GM12872 (cell line): Measurements from ENCODE around the gene SPG7.

Source experiments
- TF ChIP-seq, protein P1 (sequence below): IDR thresholded peaks from 3 replicates; pipeline ENCODE4 v1.5.1; 2011; ENCODE audit warnings: low read depth, mild to moderate bottlenecking, low read length, moderate library complexity; ENCODE audit not compliant: insufficient read depth

SPG7 gene

DNA sequence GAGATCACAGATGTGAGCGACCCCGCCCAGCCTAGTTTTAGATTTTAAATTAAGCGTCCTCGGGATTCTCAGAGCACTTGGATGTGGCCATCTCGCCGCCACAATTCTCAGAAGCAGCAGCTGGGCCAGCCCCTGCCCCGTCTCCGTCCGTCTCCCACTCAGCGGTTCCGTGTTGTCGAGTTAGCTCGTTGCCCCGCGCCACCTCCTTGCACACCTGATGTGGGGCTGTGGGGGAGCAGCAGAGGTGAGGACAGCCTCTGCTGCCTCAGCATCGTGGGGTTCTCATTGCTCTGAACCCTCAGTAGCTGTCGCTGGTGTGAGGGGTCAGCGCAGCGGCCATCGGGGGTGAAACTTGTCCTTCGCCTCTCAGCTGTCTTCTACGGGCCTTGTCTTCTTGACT, 44.1 kb downstream of the SPG7 start:
- TF ChIP-seq, protein P1, sequence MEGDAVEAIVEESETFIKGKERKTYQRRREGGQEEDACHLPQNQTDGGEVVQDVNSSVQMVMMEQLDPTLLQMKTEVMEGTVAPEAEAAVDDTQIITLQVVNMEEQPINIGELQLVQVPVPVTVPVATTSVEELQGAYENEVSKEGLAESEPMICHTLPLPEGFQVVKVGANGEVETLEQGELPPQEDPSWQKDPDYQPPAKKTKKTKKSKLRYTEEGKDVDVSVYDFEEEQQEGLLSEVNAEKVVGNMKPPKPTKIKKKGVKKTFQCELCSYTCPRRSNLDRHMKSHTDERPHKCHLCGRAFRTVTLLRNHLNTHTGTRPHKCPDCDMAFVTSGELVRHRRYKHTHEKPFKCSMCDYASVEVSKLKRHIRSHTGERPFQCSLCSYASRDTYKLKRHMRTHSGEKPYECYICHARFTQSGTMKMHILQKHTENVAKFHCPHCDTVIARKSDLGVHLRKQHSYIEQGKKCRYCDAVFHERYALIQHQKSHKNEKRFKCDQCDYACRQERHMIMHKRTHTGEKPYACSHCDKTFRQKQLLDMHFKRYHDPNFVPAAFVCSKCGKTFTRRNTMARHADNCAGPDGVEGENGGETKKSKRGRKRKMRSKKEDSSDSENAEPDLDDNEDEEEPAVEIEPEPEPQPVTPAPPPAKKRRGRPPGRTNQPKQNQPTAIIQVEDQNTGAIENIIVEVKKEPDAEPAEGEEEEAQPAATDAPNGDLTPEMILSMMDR = no peak

DNA sequence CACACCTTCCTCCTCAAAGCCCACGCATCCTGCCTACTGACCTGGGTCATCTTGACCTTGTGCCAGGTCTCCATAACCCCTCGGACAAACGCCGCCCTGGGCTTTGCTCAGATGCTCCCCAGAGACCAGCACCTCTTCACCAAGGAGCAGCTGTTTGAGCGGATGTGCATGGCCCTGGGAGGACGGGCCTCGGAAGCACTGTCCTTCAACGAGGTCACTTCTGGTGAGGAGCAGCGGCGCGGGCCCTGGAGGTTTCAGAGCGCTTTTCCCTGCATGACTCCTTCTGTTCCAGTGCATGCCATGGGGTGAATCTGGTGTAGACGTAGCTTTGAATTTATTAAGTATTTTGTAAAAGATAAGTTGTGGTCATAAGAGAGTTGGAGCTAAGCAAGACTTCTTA, 44.7 kb downstream of the SPG7 start:
- TF ChIP-seq, protein P1 = no peak

DNA sequence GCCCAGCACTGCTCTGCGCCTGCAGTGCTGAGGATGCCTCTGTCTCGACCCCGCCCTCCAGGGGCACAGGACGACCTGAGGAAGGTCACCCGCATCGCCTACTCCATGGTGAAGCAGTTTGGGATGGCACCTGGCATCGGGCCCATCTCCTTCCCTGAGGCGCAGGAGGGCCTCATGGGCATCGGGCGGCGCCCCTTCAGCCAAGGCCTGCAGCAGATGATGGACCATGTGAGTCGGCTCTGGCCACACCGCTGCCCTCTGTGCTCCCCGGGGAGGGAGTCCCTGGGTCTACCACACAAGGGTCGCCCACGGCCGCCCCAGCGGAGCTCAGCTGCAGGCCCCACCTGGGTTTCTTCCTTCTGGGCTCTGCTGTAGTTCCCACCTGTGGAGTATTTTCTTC, 45.5 kb downstream of the SPG7 start:
- TF ChIP-seq, protein P1 = no peak

DNA sequence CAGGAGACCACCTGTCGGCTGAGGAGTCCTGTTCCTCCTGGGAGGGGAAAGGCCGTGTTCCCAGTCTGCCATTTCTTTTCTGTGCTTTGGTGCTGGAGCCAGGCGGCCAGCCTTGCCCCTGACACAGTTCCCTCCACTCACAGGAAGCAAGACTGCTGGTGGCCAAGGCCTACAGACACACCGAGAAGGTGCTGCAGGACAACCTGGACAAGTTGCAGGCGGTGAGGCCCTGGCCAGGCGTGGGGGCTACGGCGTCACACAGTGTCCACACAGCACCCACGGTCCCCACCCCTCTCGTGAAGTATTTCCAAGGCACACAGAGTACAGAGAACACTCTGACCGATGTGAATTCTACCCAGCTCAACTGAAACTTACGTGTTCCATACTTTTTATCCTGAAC, 46.1 kb downstream of the SPG7 start:
- TF ChIP-seq, protein P1 = no peak

DNA sequence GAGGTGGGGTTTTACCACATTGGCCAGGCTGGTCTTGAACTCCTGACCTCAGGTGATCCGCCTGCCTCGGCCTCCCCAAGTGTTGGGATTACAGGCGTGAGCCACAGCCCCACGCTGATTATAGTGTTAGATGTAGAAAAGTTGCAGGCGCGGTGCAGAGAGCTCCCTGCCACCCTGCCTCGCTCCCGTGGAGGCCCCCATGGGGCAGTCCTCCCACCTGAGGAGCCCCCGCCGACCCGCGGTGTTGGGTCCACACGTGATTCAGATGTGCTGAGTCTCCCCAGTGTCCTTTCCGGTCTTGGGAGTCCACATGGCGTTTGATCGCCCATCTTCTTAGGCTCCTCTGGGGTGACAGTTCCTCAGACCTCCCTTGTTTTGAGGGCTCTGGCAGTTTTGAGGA, 47.1 kb downstream of the SPG7 start:
- TF ChIP-seq, protein P1 = no peak

DNA sequence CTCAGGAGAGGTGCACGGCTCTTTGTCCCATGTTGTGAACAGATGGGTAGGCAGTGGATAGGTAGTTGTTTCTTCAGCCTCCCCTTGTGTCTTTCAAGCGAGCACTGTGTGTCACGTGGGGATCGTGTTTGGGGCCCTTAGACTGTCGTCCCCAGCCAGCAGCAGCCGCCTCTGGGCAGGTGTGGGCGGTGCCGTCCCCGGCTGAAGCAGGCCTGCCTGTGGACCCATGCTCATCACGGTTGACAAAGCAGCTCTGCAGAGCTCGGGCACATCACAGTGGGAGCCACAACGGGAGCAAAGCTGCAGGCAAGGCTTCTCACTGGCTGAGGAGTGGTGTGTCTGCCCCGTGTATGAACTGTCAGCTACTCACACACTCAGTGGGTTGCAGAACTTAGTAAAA, 47.6 kb downstream of the SPG7 start:
- TF ChIP-seq, protein P1 = no peak

DNA sequence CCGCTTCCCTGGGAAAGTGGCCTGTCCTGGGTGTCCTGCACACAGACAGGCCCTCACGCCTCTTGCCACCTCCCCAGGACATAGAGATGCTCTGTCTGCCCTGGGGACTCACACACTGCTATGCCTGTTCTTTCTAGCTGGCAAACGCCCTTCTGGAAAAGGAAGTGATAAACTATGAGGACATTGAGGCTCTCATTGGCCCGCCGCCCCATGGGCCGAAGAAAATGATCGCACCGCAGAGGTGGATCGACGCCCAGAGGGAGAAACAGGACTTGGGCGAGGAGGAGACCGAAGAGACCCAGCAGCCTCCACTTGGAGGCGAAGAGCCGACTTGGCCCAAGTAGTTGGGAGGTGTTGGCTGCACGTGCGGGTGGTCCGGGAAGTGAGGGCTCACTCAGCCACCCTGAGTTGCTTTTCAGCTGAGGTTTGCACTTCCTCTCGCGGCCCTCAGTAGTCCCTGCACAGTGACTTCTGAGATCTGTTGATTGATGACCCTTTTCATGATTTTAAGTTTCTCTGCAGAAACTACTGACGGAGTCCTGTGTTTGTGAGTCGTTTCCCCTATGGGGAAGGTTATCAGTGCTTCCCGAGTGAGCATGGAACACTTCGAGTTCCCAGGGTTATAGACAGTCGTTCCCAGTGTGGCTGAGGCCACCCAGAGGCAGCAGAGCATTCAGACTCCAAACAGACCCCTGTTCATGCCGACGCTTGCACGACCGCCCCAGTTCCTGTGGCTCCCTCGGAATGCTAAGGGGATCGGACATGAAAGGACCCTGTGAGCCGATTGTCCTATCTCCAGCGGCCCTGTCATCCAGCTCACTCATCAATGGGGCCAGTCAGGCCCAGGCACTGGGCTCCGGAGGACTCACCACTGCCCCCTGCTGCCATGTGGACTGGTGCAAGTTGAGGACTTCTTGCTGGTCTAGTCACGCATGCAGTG, 48.8 kb downstream of the SPG7 start:
- TF ChIP-seq, protein P1 = peak; percentile 97
